Body of pancreas (tissue), 4 donors: ENCODE results near the gene NRARP.

Source experiments
- CTCF ChIP-seq, 7 experiments: fragments of 450-650 bp in 4 of 7; fragments of 200-600 bp in 3 of 7; sonication (generic) in 3 of 7; IDR thresholded peaks; one replicate each; pipeline ENCODE4 v1.5.1; 2016 to 2019; ENCODE audit warnings: antibody characterized with exemption in 7 of 7
- POLR2A ChIP-seq, 3 donors: fragments of 450-650 bp; IDR thresholded peaks; one replicate each; pipeline ENCODE4 v1.6.1; 2016; ENCODE audit warnings: antibody characterized with exemption in 3 of 3, mild to moderate bottlenecking in 2 of 3

DNA sequence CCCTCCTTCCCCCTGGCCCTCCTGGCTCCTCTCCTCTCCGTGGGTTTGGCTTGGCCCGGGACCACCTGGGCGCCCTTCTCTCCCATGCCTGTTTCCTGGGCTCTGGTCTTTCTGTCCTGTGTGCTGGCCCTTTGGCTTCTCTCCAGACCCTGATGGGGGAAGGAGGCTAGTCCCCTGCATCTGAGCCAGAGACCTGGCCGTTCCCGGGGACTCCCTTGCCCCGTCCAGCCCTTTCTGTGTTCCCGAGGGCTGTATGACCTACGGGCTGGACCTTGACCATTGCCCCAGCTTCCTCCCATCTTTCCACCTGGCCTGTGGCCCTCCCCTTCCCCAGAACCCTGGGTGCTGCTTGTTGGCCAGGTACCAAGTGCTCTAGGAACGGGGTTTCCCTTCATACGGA, 38.6 kb downstream of the NRARP start:
- TF ChIP-seq POLR2A (IDR thresholded peaks at IDR 0.05) (no peak), CTCF (IDR thresholded peaks at IDR 0.05) (no peak)
